ENCODE results near the gene SUPT6H. TPM values are rescaled to one million over a fixed set of nuclear protein-coding genes. Genes with fewer than 3 reads are reported as not detected.

SUPT6H gene
- total and polyA plus RNA-seq, 2 of the 8 experiments (the other 6 are each of a cell fraction or from before 2014, with no cell fraction given): 32.0 to 59.9 TPM

DNA sequence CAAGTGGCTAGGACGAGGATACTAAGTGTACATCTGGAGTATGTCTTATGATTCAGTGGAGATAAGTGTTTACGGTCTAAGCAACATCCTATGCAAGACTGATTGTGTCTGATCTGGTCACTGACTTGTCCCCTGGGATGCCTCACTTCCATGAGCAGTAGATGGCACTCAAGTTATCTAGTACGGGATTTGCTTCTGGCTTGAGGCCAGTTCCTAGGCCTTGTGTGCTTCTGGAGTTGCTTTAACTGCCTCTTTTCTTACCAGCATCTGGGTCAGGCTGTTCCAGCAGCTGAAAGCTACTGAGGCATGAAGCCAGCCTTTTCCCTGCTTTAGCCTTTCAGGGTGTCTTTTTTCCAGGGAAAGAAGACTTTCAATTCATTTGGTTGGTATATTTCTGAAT lies 23.0 kb downstream of the SUPT6H start:
- TF ChIP-seq POLR2AphosphoS5 (IDR thresholded peaks at IDR 0.05; ENCODE audit: low read depth, low read length) (no peak), FOSL1 (IDR thresholded peaks at IDR 0.05; ENCODE audit: insufficient read depth, low read depth, low read length) (no peak), BACH1 (IDR thresholded peaks at IDR 0.05; ENCODE audit: low read length) (no peak), ZNF274 (IDR thresholded peaks at IDR 0.05; ENCODE audit: borderline replicate concordance, extremely low read depth, low read length) (no peak), MAFK (IDR thresholded peaks at IDR 0.05; ENCODE audit: low read depth, low read length) (no peak), GTF2F1 (IDR thresholded peaks at IDR 0.05; ENCODE audit: borderline replicate concordance, low read depth, low read length) (no peak), EZH2 (IDR thresholded peaks at IDR 0.05; ENCODE audit: low read depth, low read length, severe bottlenecking) (no peak)
- no peak overlapping the region for H3K56ac ChIP-seq (replicated peaks; ENCODE audit: insufficient read length, low read depth, low read length)
- no peak overlapping the region for H3K18ac ChIP-seq (ENCODE audit: extremely low read depth, low read length)
- 89% methylated on average over 3 of the region's 3 CpGs; no CpG with 5 or more reads in 1 of the 2 experiments for WGBS, 2 experiments (ENCODE audit: extremely low coverage in 1 of 2, insufficient coverage in 1 of 2, insufficient read length in 1 of 2, insufficient replicate concordance in 2 of 2, low coverage in 1 of 2, low lambda C conversion rate in 2 of 2, missing lambda C conversion rate in 1 of 2)
- H3K27ac ChIP-seq (ENCODE audit: low read depth, low read length): no peak overlapping the region
- ChIA-PET POLR2A (ENCODE audit: partially characterized antibody) (interaction anchor here (1.4 to 3.7 kb wide), 2 partner anchors 9 to 15 kb away, joined by 3 to 13 read pairs; no protein-coding TSS in a partner anchor), CTCF (ENCODE audit: partially characterized antibody) (interaction anchor here (3.3 kb wide), 1 partner anchor 8 kb away, joined by 13 read pairs; no protein-coding TSS in a partner anchor)
- H3K4me3 ChIP-seq (ENCODE audit: extremely low read depth in 1 of 4, insufficient read depth in 2 of 4, low read depth in 3 of 4, low read length in 4 of 4): no peak overlapping the region
- no peaks in the 10 kb centered on the region for H3K79me1 ChIP-seq (ENCODE audit: low read depth, low read length)
- no peak overlapping the region for H4K5ac ChIP-seq (ENCODE audit: insufficient read length, low read depth, low read length)
- H2BK20ac ChIP-seq (ENCODE audit: low read length): no peak overlapping the region
- H2BK15ac ChIP-seq (ENCODE audit: low read length): no peak overlapping the region
- no peak overlapping the region for H2BK5ac ChIP-seq (ENCODE audit: low read depth, low read length)
- H3K14ac ChIP-seq (ENCODE audit: insufficient read length): no peak overlapping the region
- no peaks in the 10 kb centered on the region for H3K27me3 ChIP-seq (replicated peaks in 1 of 4; ENCODE audit: control insufficient read depth in 3 of 4, extremely low read depth in 1 of 4, insufficient read depth in 3 of 4, low read length in 3 of 4)
- no peak overlapping the region for H4K91ac ChIP-seq (replicated peaks; ENCODE audit: insufficient read length, low read length)
- H4K8ac ChIP-seq (ENCODE audit: extremely low read depth, insufficient read depth, low read length): no peak overlapping the region
- no peak overlapping the region for H2BK12ac ChIP-seq (ENCODE audit: low read depth, low read length)
- H2BK120ac ChIP-seq (replicated peaks; ENCODE audit: low read depth, low read length): no peak overlapping the region
- no peak overlapping the region for H2AK5ac ChIP-seq (ENCODE audit: low read depth, low read length)
- peaks cover 60 to 97% (median 88%) of the 10 kb centered on the region in 4 experiments for H3K36me3 ChIP-seq (ENCODE audit: control insufficient read depth in 2 of 4, insufficient read depth in 4 of 4, low read length in 3 of 4)
- no peak overlapping the region for H3K4ac ChIP-seq (replicated peaks; ENCODE audit: insufficient read length, low read depth, low read length)
- no peak overlapping the region for H3K23ac ChIP-seq (ENCODE audit: insufficient read length)
- no peak overlapping the region; a peak in 1 of 7 replicates for H3K9ac ChIP-seq (replicated peaks in 1 of 4; ENCODE audit: extremely low read depth in 1 of 4, low read depth in 3 of 4, low read length in 3 of 4)
- H2AFZ ChIP-seq (ENCODE audit: low read length): no peak overlapping the region
- peaks cover 3 to 8% of the 10 kb centered on the region in 2 experiments for H4K20me1 ChIP-seq (replicated peaks in 1 of 2; ENCODE audit: control insufficient read depth in 1 of 2, insufficient read depth in 2 of 2, low read length in 2 of 2)
- no peak for DNase-seq (ENCODE audit: low read depth in 1 of 2, low spot score in 2 of 2)
- H3K79me2 ChIP-seq (ENCODE audit: control insufficient read depth in 1 of 2, insufficient read depth in 2 of 2, low read length in 2 of 2): no peaks in the 10 kb centered on the region
- no peaks in the 10 kb centered on the region for H3K9me3 ChIP-seq (ENCODE audit: insufficient read depth in 2 of 2, low read depth in 1 of 2, low read length in 1 of 2)
- FAIRE-seq: no peak
- H3K4me2 ChIP-seq (ENCODE audit: insufficient read depth in 1 of 2, low read depth in 2 of 2, low read length in 2 of 2): no peak overlapping the region
- H3K4me1 ChIP-seq (replicated peaks in 1 of 4; ENCODE audit: control insufficient read depth in 3 of 4, insufficient read depth in 4 of 4, low read length in 3 of 4): no peaks in the 10 kb centered on the region
- H3K23me2 ChIP-seq (ENCODE audit: low read depth, low read length): no peaks in the 10 kb centered on the region

Measured in H1 (cell line).